GM18519 (cell line): ENCODE results near the gene HEG1.
"Not testable (repeated sequence)": the region's sequence is repeated elsewhere in the genome, so short reads cannot be mapped to it uniquely, and the experiment has no call there.

Experiments
- ATAC-seq: cut with Tn5 transposase; IDR thresholded peaks from one replicate; pipeline ENCODE4 v1.9.1; 2021; ENCODE audit warnings: mild to moderate bottlenecking, moderate library complexity; ENCODE audit not compliant: unreplicated experiment, low FRiP score

The HEG1 gene

DNA sequence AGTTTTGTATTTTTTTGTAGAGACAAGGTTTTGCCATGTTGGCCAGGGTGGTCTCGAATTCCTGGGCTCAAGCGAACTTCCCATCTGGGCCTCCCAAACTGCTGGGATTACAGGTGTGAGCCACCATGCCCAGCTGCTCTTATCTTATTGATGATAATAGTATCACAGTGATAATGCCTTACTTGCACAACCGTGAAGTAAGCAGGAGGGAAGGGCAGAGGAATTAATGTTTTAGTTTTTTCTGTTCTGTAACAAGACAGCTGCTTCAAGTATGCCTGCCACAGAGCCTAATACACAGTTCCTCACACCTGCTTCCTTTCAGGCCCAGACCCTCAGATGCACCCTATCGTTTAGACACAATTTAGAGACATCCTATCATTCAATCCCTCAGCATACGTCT is 95.1 kb downstream of the HEG1 start:
- no peak for ATAC-seq

DNA sequence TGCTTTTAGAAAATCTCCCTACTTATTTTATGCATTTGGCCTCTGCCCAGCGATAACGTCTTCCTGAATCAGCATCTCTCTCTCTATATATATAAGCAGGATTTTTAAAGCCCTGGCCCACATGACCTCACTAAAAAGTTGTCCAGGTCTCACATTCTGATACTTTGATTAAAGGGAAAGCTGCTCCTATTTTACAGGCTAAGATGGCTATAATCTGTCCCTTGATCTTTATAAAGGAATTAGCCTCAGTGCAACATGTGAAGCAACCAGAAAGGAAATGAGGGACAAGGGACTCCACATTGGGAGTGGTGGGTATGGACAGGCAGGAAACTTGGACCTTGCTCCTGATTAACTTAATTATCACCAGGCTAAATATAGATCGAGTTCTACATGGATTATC is 95.7 kb downstream of the HEG1 start:
- no peak for ATAC-seq

DNA sequence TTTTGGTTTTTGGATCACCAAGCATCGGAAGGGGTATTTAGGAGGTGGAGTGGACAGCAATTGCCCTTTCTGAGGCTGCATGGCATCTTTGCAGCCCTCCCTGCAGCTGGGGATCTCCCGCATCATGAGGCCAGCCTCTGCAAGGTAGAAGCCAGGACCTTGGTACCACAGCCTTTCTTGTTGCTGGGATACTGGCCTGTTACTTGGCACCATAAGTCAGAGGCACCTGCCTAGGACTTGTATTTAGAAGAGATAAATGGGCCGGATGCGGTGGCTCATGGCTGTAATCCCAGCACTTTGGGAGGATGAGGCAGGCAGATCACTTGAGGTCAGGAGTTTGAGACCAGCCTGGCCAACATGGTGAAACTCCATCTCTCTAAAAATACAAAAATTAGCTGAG is 97.8 kb downstream of the HEG1 start:
- ATAC-seq: not testable (repeated sequence)

DNA sequence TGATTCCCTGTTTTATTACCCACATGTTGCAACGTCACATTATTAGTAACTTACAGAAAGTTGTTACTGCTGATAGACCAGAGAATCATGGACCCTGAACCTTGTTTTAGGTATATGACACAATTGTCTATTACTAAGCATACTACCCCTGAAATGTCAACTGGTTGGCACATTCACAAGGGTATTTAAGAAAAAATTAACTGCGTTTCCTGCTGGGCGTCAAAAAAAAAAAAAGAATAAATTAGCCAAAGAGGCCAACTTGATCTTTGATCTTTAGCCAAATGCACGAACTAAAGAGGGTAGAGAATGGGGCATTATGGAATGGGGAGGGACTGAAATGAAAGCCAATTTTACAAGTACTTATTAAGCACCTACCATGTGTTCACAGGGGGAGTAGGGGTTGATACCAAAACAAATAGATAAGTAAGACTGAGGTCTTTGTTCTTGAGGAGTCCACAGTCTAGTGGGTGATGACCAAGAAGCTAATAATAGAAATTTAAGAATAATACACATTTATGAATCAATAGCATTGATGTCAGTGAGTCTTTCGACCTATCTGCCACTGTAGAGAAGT is 103.4 kb downstream of the HEG1 start:
- ATAC-seq: no peak

DNA sequence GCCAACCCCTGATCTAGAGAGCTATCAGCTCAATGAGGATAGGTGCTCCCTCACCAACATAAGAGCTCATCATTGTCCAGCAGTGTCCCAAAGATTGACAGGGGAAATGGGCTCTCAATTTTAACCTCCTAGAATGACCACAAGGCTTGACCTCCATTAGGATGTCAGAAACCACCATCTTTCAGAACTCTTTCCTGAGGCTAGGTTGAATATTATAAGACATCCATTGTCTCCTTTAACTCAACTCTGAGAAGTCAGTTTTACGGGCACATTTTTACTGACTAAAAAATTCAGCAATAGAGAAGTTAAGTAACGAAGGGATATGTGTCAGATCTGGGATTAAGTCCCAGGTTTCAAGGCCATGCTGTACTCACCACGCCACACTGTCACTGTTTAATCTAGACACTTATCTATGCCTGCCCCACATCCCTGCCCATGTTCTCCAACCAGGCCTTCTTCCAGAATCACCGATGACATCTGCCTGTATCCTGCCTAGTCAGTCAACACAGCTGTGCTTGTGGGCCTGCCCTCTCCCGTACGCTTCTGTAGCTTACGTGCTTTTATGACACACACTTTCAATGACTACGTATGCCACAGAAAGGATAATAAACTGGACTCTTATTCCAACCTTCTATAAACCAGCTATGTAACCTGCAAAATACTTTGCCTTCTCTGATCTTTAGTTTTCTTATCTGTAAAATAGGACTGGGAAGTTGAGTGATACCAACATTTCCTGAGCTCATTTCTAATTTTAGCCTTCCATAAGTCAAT is 104.1 kb downstream of the HEG1 start:
- no peak for ATAC-seq

DNA sequence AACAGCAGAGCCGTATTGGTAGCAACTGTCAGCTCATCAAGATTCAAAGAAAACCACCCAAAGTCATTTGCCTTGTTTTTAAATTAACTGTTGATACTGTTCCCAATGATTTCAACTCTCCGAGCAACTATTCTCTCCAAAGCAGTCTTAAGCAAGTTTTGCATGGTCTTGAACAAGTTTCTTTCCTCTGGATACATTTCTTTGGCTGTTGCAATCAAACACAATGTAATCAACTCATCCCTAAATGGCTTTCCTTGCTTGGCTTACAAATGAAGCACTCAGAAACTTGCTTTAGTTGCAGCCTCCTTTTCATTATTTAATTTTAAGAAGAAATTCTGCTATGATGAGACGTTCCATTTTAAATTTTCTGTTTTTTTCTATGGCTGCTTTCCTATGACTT is 105.8 kb downstream of the HEG1 start:
- ATAC-seq: no peak

DNA sequence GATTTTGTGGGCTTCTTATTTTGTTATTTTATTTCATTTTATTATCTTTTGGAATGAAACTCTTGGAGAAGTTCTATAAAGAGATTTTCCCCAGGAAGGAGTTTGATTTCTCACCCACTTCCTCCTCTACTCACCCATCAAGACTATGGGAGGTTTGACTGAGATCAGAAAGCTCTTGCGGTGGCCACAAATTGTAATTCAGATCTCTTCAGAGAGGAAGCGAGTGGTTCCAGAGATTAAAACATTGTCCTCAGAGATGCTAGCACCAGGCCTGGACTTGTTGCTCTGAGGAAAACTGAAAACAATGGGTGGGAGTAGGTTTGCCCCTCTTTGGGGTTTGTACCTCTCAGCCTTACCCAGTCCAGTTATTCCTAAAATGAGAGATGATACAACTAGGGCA is 113.2 kb downstream of the HEG1 start:
- no peak for ATAC-seq

DNA sequence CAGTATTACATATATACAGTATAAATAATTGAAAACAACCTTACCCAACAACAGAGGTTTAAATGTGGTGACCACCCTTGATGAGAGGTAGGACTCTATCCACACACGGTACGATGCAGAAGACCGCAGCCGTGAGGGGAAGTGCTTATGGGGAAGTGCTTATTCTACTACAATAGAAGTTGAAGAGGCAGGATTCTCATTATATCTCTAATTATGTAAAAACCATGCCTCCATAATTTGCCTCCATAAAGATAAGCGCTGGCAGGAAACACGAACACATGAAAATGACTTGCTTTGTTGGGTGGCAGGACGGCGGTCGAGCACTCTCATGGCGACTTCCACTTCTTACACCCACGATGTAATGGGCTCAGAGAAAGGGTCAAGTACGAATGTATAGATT is 114.0 kb downstream of the HEG1 start:
- no peak for ATAC-seq

DNA sequence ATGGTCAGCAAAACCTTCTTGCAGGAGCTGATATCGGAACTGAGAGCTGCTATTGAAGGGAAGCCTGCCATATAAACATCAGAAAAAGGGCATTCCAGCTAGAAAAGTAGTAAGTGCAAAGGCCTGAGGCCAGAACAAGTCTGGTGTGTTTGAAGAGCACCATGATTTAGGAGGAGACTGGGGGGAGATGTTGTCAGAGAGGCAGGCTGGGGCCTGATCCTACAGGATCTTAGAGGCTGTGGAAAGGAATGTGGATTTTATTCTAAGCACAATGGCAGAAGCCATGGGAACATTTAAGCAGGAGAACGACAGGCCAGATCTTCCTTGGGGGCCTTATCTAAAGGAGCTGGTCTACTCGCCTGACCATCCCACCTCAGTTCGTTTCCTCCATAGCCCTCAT is 116.1 kb downstream of the HEG1 start:
- no peak for ATAC-seq

DNA sequence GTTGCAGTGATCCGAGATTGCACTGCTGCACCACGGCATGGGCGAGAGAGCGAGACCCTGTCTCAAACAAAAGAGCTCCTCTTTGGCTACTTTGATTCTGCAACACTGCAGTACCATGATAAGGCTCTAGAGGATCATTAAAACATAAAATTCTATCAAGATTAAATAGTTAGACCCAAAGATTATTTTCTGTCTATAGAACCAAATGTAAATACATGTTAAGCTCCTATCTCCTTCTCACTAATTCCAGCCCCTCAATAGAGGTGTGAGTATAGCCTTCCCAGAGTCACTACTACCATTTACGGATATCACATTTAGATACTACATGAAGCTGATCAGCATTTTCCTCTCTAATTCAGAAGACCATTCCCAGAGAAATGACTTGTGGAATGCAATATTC is 116.9 kb downstream of the HEG1 start:
- ATAC-seq: no peak

DNA sequence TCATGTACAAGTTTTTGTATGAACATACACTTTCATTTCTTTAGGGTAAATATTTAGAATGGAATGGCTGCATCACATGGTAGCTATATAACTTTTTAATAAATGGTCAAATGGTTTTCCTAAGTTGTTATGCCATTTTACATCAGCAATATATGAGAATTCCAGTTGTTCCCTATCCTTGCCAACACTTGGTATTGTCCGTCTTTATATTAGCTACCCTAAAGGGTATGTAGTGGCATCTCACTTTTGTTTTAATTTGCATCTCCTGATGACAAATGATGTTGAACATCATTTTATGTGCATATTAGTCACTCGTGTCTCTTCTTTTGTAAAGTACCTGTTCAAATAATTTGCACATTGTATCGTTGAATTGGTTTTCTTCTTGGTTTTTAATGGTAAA is 118.7 kb downstream of the HEG1 start:
- ATAC-seq: no peak

DNA sequence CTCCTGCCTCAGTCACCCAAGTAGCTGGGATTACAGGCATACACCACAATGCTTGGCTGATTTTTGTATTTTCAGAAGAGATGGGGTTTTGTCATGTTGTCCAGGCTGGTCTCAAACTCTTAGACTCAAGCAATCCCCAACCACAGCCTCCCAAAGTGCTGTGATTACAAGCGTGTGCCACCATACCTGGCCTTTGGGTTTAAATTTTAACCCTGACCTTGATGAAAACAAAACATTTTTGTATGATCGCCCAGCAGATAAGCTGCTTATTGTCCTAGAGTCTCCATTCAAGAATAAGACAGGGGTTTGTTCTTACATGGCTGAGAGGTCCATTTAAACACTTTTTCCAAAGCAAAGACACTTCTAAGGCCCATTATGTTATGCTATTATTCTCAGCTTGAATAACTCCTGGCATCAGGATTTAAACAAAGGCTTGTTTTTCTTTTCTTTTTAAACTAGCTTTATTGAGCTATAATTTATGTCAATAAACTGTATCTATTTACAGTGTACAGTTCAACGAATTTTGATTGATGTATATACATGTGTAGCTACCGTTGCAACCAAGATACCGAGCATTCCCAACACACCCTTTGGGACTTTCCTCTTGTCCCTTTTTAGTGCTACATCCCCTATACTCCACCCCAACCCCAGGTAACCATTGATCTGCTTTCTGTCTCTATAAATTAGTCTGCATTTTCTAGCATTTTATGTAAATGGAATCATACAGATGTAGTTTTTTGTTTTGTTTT is 119.8 kb downstream of the HEG1 start:
- no peak for ATAC-seq

DNA sequence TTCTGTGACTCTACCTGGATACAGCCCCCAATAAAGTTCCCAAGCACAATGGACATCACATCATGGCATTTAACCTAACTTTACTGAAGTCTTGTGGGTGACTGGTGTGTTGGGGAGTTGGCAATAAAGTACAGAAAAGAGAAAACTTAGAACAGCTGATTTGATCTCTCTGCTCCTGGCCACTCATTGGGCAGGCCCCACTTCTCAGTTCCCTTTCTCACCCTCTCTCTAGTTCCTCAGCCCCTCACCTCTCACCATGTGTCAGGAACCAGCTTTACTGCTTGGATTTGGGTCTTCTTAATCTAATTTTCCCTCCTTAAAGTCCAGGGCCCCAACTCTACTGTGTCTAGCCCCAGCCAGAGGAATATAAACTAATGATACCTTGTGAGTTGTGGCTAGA is 120.5 kb downstream of the HEG1 start:
- no peak for ATAC-seq

DNA sequence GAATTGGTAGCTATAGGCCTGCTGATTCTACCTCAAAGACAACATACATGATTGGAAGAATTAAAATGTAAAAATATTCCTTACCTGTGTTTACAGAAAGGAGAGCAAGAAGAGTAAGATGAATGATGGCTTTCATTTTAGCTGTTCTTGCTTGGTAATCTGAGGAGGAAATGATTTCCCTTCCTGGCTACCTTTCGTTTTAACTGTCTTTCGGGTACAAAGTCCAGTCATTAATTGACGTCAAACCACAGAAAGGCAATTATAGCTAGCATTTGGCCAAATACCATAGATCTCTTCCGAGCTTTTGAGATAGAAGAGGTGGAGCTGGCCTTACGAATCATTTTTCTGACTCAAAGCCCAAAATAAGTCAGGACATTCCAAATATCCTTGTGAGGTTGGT is 121.2 kb downstream of the HEG1 start, which contains the start of gene MUC13:
Gene MUC13, minus strand, starts transcription at position 175 of the 400 bp plus-strand sequence. Its CDS starts 39 bp downstream, at position 136.
- ATAC-seq: no peak

DNA sequence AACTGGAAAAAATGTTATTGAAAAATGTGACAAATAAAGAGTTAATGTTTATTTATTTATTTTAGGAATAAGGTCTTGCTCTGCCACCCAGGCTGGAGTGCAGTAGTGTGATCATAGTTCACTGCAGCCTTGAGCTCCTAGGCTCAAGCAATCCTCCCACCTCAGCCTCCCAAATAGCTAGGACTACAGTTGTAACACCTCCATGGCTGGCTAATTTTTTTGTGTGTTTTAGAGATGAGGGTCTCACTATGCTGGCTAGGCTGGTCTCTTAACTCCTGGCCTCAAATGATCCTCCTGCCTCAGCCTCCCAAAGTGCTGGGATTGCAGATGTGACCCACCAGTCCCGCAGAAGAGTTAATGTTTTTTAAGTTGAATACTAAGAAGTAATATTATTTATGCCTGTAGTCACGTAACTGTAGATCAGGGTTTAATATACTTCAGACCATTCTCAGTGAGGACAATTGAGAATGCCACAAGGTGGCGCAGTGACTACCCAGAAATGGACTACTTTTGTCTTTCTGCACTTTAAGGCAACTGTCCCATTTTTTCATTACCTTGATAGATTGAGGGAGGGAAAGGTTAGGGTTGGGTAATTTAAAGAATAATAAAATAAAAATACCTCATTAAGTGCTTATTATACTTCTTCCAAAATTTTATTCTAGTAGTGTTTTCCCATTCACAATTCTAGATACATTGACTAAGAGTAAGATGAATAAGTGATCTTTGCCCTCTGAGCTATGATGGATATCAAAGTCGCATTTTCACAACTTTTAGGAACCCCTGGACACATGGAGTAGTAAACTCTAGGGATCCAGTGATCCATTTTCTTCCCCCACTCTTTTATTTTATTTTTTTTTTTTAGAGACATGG is 127.2 kb downstream of the HEG1 start:
- no peak for ATAC-seq

DNA sequence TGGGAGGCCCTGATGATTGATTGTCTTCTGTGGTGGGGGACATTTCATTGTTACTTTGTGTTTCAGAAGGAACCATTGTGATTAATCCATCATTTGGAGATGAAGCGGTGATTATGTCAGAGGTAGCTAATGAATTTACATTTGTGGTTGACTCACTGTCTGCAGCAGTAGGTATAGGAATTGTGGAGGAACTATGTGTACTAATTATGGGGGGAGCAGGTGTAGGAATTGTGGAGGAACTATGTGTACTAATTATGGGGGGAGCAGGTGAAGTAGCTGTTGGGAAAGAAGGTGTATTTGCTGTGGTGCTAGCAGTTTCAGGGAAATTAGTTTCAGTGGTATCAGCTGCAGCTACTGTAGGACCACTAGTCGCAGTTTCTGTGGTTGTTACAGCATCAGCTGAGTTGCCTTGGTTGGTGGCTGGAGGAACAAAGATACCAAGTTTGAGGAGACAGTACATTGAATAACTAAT is 128.2 kb downstream of the HEG1 start:
- no peak for ATAC-seq

DNA sequence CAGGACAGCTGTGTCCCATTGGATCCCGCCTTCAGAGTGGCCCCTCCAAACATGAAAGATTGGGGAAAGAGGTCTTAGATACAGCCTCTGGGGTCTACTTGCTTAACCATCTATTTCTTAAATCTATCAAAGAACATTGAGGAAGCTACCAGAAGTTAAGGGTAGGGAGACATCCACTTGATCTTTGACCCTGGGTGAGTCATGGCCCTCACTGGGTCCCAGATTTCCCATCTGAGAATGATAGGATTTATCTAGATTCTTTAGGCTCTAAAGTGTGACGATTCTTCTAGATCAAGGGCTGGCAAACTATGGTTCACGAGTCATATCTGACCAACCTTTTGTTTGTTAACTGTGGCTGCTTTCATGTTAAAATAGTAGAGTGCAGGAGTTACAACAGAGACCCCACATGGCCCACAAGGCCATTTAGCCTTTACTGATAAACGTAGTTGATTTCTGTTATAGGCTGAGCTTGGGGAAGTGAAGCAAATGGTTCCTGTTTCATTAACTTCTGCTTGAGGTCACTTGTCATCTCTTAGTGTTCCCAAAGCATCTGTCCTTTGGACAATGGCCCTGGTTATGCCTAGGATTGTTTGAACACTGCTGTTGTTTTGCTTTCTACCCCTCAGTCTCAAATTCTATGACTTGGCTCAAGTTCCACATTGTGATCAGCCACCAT is 129.2 kb downstream of the HEG1 start:
- ATAC-seq: no peak

DNA sequence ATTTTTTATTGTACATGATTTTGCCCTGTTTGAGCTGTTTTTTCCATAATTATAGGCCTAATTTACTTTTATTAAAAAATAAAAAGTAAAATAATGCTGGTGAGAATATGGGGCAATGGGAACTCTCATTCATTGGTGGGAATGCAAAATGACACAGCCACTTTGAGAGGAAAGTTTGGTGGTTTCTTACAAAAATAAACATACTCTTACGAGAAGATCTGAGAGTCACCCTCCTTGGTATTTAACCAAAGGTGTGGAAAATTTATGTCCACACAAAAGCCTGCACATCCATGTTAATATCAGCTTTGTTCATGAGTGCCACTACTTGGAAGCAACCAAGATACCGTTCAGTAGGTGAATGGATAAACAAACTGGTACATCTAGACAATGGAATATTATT is 131.1 kb downstream of the HEG1 start:
- ATAC-seq: no peak

DNA sequence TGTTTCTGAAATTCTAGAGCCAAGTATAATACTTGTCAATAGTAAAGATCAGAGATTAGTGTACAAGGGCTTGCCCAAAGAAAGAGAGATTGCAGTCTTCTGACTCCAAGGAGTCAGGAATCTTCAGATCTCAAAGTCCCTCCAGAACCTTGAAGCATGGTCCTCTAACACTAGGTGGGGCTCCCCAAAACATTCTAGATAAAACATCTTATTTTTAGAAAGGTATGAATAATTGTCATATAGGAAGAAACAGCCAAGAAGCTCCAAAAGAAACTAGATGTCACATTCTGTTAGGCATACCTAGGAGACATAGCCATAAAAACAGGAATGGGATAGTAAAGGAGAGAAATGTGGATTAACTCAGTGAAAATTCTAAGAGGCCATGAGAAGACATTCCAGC is 132.0 kb downstream of the HEG1 start:
- ATAC-seq: no peak

DNA sequence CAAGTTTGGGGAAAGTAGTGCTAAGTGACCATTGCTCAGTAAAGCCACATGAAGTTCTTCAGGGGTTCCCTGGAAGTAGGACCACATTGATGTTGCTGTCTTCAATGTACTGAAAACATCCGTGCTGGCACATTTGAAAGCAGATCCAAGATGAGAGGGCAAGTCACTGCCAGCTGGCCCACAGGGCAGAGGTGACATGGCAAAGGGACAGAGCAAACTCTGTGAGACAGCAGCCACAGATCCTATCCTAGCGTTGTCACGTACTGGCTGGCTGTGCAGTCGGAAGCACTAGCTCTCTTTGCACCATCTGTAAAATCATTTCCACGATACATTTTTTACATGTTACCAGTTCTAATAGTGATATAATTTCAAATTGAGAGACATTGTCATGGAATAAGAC is 135.1 kb downstream of the HEG1 start:
- ATAC-seq: no peak
